Measurements from ENCODE around the gene CD200R1.

CD200R1 gene

GRCh38 chr3:113006359-113007056 is 31.6 kb upstream of the CD200R1 start:
- TF ChIP-seq CTCF (IDR thresholded peaks at IDR 0.05; ENCODE audit: extremely low read depth, insufficient read depth, missing control alignments), result no peak
- in situ Hi-C loops (cut with MboI; ENCODE audit: low pct_unique_long_range_greater_than_20kb, low sequenced_read_pairs, unreplicated experiment), result no loop called here
- DNase-seq (ENCODE audit: low spot score), result no peak

GRCh38 chr3:113005611-113006010 is 30.7 kb upstream of the CD200R1 start:
- TF ChIP-seq CTCF (IDR thresholded peaks at IDR 0.05; ENCODE audit: extremely low read depth, insufficient read depth, missing control alignments), result no peak
- in situ Hi-C loops (cut with MboI; ENCODE audit: low pct_unique_long_range_greater_than_20kb, low sequenced_read_pairs, unreplicated experiment), result no loop called here
- DNase-seq (ENCODE audit: low spot score), result no peak

GRCh38 chr3:113002679-113003078 is 27.8 kb upstream of the CD200R1 start:
- DNase-seq (ENCODE audit: low spot score), result no peak
- in situ Hi-C loops (cut with MboI; ENCODE audit: low pct_unique_long_range_greater_than_20kb, low sequenced_read_pairs, unreplicated experiment), result no loop called here
- TF ChIP-seq CTCF (IDR thresholded peaks at IDR 0.05; ENCODE audit: extremely low read depth, insufficient read depth, missing control alignments), result no peak

- DNase-seq (ENCODE audit: low spot score), result no peak
- in situ Hi-C loops (cut with MboI; ENCODE audit: low pct_unique_long_range_greater_than_20kb, low sequenced_read_pairs, unreplicated experiment), result no loop called here
- no peak for TF ChIP-seq CTCF (IDR thresholded peaks at IDR 0.05; ENCODE audit: extremely low read depth, insufficient read depth, missing control alignments)
These were observed 27.1 kb upstream of the CD200R1 start for GRCh38 chr3:113002037-113002436.

GRCh38 chr3:113000691-113001090 is 25.8 kb upstream of the CD200R1 start:
- in situ Hi-C loops (cut with MboI; ENCODE audit: low pct_unique_long_range_greater_than_20kb, low sequenced_read_pairs, unreplicated experiment), result no loop called here

GRCh38 chr3:112995800-112996199 is 20.9 kb upstream of the CD200R1 start:
- no peak for TF ChIP-seq CTCF (IDR thresholded peaks at IDR 0.05; ENCODE audit: extremely low read depth, insufficient read depth, missing control alignments)
- no peak for DNase-seq (ENCODE audit: low spot score)
- in situ Hi-C loops (cut with MboI; ENCODE audit: low pct_unique_long_range_greater_than_20kb, low sequenced_read_pairs, unreplicated experiment), result loop anchor here (25.0 kb wide), 1 partner anchor 883 kb away; no protein-coding TSS in a partner anchor

More at GRCh38 chr3:113000691-113001090, 25.8 kb upstream of the CD200R1 start:
- TF ChIP-seq CTCF (IDR thresholded peaks at IDR 0.05; ENCODE audit: extremely low read depth, insufficient read depth, missing control alignments), result no peak
- DNase-seq (ENCODE audit: low spot score), result no peak
